Endodermal cell (in vitro differentiated cells): ENCODE data around the gene SIX4. TPM values are rescaled to one million over a fixed set of nuclear protein-coding genes. Genes with fewer than 3 reads are reported as not detected.

ENCODE experiments used
- DNase-seq: peaks from one replicate; pipeline ENCODE4 v3.0.0-alpha.2; 2017
- H3K27ac ChIP-seq: 2 replicates; pipeline ENCODE4 v1.5.1; 2013; ENCODE audit warnings: mild to moderate bottlenecking, low read depth, low read length, moderate library complexity
- H3K27me3 ChIP-seq: 2 replicates; pipeline ENCODE4 v1.6.1; 2013; ENCODE audit warnings: mild to moderate bottlenecking, low read length, moderate library complexity; ENCODE audit not compliant: insufficient read depth, control insufficient read depth, poor library complexity, severe bottlenecking
- H3K36me3 ChIP-seq: 2 replicates; pipeline ENCODE4 v1.7.0; 2013; ENCODE audit warnings: mild to moderate bottlenecking, low read length, moderate library complexity; ENCODE audit not compliant: control insufficient read depth, insufficient read depth
- H3K4me1 ChIP-seq: one replicate; pipeline ENCODE4 v1.7.0; 2013; ENCODE audit warnings: low read length; ENCODE audit not compliant: control insufficient read depth, insufficient read depth
- H3K4me3 ChIP-seq: 2 replicates; pipeline ENCODE4 v1.5.1; 2013; ENCODE audit warnings: mild to moderate bottlenecking, low read length, moderate library complexity
- H3K9ac ChIP-seq: 2 replicates; pipeline ENCODE4 v1.6.1; 2013; ENCODE audit warnings: mild to moderate bottlenecking, low read length, moderate library complexity; ENCODE audit not compliant: poor library complexity, severe bottlenecking; ENCODE audit errors: extremely low read depth
- H3K9me3 ChIP-seq: 2 replicates; pipeline ENCODE4 v1.6.1; 2013; ENCODE audit warnings: mild to moderate bottlenecking, low read length, moderate library complexity; ENCODE audit not compliant: control insufficient read depth
- H3K27ac Mint-ChIP-seq: 2 replicates; pipeline ENCODE4 v1.8.0; 2020; ENCODE audit warnings: mixed read lengths
- H3K27me3 Mint-ChIP-seq: 2 replicates; pipeline ENCODE4 v1.8.0; 2021; ENCODE audit warnings: mild to moderate bottlenecking, mixed read lengths; ENCODE audit not compliant: insufficient read depth
- H3K36me3 Mint-ChIP-seq: 2 replicates; pipeline ENCODE4 v1.8.0; 2020; ENCODE audit warnings: low read depth, mixed read lengths
- H3K4me1 Mint-ChIP-seq: 2 replicates; pipeline ENCODE4 v1.8.0; 2020; ENCODE audit warnings: mixed read lengths
- H3K4me3 Mint-ChIP-seq: 2 replicates; pipeline ENCODE4 v1.8.0; 2020; ENCODE audit warnings: mild to moderate bottlenecking, moderate library complexity, mixed read lengths
- H3K9me3 Mint-ChIP-seq: 2 replicates; pipeline ENCODE4 v1.8.0; 2020; ENCODE audit warnings: mild to moderate bottlenecking, mixed read lengths
- WGBS, 2 experiments: methylation state at CpG; one replicate each; pipeline versions ENCODE4 v1.1.5 to v1.1.7; 2013; ENCODE audit warnings: missing lambda C conversion rate in 2 of 2, mixed read lengths in 1 of 2; ENCODE audit not compliant: insufficient coverage in 1 of 2, insufficient read length in 1 of 2; 5-methylcytosine and 5-hydroxymethylcytosine counted together
- total RNA-seq, 2 donors: library from RNA; stranded (reverse); fragmentation: NEBNext Ultra II Directional in 1 of 2; extraction: Animal tissue kit (Norgen Biotek cat#: 25700) in 1 of 2; gene quantifications; 2 replicates in 1 of 2; 3 replicates in 1 of 2; pipeline ENCODE4 v1.2.1, GENCODE V29; 2021
- TF ChIP-seq, protein P1 (sequence below): fragments of 200-600 bp; sonication (generic); conservative IDR thresholded peaks from 2 replicates; pipeline ENCODE4 v1.5.0; 2021; ENCODE audit warnings: antibody characterized with exemption, mild to moderate bottlenecking

SIX4 gene
- total RNA-seq, 2 donors from 2014 or later = 5.6 to 9.8 TPM

DNA sequence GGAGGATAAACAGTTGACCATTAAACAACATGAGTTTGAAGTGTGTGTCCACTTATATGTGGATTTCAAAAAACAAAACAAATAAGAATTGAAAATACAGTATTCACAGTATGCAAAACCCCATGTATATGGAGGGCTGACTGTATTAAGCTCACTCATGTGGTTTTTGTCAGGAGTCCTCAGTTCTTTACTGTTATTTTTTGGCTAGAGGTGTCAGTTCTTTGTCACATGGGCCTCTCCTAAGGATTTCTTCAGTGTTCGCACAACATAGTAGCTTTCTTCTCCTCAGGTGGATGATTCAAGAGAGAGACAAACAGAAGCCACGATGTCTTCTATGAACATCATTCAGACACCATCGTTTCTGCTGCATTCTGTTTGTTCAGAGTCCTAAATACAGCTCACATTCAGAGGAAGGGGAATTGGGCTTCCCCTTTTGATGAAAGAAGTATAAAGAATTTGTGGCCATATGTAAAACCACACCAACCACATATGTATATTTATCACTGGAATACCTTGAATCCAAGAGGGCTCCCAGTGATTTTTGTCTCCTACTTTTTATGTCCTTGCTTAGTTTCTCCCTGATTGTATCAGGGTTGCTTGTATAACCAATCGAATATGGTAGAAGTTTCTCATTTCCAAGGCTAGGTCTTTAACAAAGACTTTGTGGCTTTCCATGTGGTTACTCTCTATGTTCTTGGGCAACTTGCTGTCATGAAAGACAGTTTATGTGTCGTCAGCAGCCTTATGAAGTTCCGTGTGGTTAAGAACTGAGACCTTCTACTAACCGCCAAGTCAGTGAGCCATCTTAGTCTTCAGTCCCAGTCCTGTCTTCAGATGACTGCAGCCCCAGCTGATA, 29.3 kb upstream of the SIX4 start:
- H3K4me3 ChIP-seq = no peak overlapping the region
- Mint-ChIP-seq H3K36me3 (peaks cover 4% of the 10 kb centered on the region), H3K4me3 (no peak overlapping the region), H3K9me3 (no peaks in the 10 kb centered on the region), H3K4me1 (no peaks in the 10 kb centered on the region), H3K27ac (no peak overlapping the region), H3K27me3 (no peaks in the 10 kb centered on the region)
- no peaks in the 10 kb centered on the region for H3K36me3 ChIP-seq
- H3K27ac ChIP-seq = no peak overlapping the region
- no peaks in the 10 kb centered on the region for H3K9me3 ChIP-seq
- TF ChIP-seq, protein P1, sequence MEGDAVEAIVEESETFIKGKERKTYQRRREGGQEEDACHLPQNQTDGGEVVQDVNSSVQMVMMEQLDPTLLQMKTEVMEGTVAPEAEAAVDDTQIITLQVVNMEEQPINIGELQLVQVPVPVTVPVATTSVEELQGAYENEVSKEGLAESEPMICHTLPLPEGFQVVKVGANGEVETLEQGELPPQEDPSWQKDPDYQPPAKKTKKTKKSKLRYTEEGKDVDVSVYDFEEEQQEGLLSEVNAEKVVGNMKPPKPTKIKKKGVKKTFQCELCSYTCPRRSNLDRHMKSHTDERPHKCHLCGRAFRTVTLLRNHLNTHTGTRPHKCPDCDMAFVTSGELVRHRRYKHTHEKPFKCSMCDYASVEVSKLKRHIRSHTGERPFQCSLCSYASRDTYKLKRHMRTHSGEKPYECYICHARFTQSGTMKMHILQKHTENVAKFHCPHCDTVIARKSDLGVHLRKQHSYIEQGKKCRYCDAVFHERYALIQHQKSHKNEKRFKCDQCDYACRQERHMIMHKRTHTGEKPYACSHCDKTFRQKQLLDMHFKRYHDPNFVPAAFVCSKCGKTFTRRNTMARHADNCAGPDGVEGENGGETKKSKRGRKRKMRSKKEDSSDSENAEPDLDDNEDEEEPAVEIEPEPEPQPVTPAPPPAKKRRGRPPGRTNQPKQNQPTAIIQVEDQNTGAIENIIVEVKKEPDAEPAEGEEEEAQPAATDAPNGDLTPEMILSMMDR = no peak
- H3K27me3 ChIP-seq = no peaks in the 10 kb centered on the region
- WGBS, 2 experiments = 95 to 97% methylated on average over 6 to 7 of the region's 7 CpGs
- no peak overlapping the region for H3K9ac ChIP-seq
- DNase-seq = no peak
- H3K4me1 ChIP-seq = no peaks in the 10 kb centered on the region

DNA sequence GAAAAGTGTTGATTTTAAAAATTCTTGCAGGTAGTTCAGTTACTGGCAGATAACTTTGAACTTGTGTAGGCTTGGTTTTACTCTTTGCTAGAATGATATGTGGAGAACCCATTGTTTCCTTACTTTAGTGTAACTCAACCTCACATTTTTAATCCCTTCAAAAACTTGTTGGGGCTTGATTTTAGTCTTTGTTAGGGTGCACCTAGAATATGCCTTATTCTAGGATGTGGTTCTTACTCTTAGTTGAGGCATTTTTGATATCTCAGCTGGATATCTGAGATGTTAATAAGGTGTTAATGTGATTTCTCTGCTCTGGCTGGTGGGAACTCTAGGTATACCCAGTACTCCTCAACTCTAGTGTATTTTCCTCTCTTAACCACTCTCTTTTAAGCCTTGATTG, 20.4 kb upstream of the SIX4 start:
- no peaks in the 10 kb centered on the region for H3K36me3 ChIP-seq
- Mint-ChIP-seq H3K4me1 (peaks cover 8% of the 10 kb centered on the region), H3K27ac (no peak overlapping the region)

DNA sequence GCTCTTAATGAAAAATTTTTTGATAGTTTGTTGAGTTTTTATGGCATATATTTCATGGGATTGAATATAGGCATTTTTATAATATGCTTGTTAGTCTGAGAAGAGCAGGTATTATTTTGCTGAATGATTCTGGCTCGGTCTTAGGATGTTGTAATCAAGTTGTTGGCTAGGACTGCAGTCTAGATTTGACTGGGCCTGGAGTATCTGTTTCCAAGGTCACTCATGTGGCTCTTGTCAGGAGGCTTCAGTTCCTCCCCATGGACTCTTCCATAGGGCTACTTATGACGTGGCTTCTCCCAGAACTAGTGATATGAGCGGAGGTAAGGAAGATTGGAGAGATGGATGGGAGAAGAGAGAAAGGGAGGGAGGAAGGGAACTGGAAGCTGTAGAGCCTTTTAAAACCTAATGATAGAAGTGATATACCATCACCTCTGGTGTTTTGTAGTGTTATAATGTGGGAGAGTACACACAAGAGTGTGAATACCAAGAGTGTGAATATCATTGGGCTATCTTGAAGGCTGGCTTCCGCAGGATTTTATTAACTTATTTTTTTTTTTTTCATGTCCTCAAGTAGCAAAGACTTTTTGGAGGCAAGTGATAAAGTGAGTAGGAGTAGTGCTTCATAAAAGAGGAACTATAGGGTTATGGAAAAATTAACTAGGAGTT, 14.8 kb upstream of the SIX4 start:
- no peak overlapping the region for H3K9ac ChIP-seq
- peaks cover 11% of the 10 kb centered on the region for H3K9me3 ChIP-seq
- Mint-ChIP-seq H3K27me3 (peaks cover 5% of the 10 kb centered on the region), H3K4me1 (peaks cover 11% of the 10 kb centered on the region), H3K9me3 (no peaks in the 10 kb centered on the region), H3K27ac (no peak overlapping the region), H3K36me3 (no peaks in the 10 kb centered on the region), H3K4me3 (no peak overlapping the region)
- DNase-seq = no peak
- 92 to 100% methylated on average over 1 to 4 of the region's 4 CpGs for WGBS, 2 experiments
- H3K36me3 ChIP-seq = no peaks in the 10 kb centered on the region
- TF ChIP-seq, protein P1 = no peak
- H3K27ac ChIP-seq = no peak overlapping the region
- H3K4me3 ChIP-seq = no peak overlapping the region
- H3K4me1 ChIP-seq = no peaks in the 10 kb centered on the region
- H3K27me3 ChIP-seq = peaks cover under 1% of the 10 kb centered on the region

More for the DNA sequence above, 20.4 kb upstream of the SIX4 start:
- no peak overlapping the region for H3K27ac ChIP-seq
- Mint-ChIP-seq H3K36me3 (no peaks in the 10 kb centered on the region), H3K4me3 (no peak overlapping the region), H3K27me3 (no peaks in the 10 kb centered on the region), H3K9me3 (no peaks in the 10 kb centered on the region)
- H3K27me3 ChIP-seq = no peaks in the 10 kb centered on the region
- TF ChIP-seq, protein P1 = no peak
- no peaks in the 10 kb centered on the region for H3K4me1 ChIP-seq
- no peak for DNase-seq
- no peak overlapping the region for H3K9ac ChIP-seq
- no peak overlapping the region for H3K4me3 ChIP-seq
- H3K9me3 ChIP-seq = peaks cover 11% of the 10 kb centered on the region
